Large intestine (tissue), 3 donors: ENCODE measurements around the gene GIMAP6. TPM values are rescaled to one million over a fixed set of nuclear protein-coding genes. Genes with fewer than 3 reads are reported as not detected.

Source experiments
- DNase-seq, 2 donors: peaks; one replicate each; pipeline versions ENCODE4 v3.0.0 to v3.0.0-alpha.2; 2013
- H3K27ac ChIP-seq: one replicate; pipeline ENCODE4 v1.5.1; 2013; ENCODE audit warnings: low read length
- H3K27me3 ChIP-seq: 2 replicates; pipeline ENCODE4 v1.6.1; 2013; ENCODE audit warnings: low read length; ENCODE audit not compliant: control insufficient read depth, insufficient read depth
- H3K36me3 ChIP-seq: 2 replicates; pipeline ENCODE4 v1.6.1; 2013; ENCODE audit warnings: low read length; ENCODE audit not compliant: control insufficient read depth, insufficient read depth
- H3K4me1 ChIP-seq: one replicate; pipeline ENCODE4 v1.6.1; 2013; ENCODE audit warnings: low read length; ENCODE audit not compliant: control insufficient read depth, insufficient read depth
- H3K4me3 ChIP-seq: one replicate; pipeline ENCODE4 v1.5.1; 2013; ENCODE audit warnings: low read length
- H3K9me3 ChIP-seq: one replicate; pipeline ENCODE4 v1.6.1; 2013; ENCODE audit warnings: mild to moderate bottlenecking, low read depth, low read length, moderate library complexity; ENCODE audit not compliant: control insufficient read depth
- WGBS: methylation state at CpG from one replicate; pipeline ENCODE4 v1.1.5; 2013; ENCODE audit warnings: low lambda C conversion rate; ENCODE audit not compliant: insufficient coverage; 5-methylcytosine and 5-hydroxymethylcytosine counted together
- polyA plus RNA-seq: library from polyadenylated mRNA; unstranded; fragments of 120-200 nt; gene quantifications from one replicate; pipeline ENCODE4 v1.2.1, GENCODE V29; 2013

GIMAP6 gene
- polyA plus RNA-seq, 1 donor, result 10.7 TPM

DNA sequence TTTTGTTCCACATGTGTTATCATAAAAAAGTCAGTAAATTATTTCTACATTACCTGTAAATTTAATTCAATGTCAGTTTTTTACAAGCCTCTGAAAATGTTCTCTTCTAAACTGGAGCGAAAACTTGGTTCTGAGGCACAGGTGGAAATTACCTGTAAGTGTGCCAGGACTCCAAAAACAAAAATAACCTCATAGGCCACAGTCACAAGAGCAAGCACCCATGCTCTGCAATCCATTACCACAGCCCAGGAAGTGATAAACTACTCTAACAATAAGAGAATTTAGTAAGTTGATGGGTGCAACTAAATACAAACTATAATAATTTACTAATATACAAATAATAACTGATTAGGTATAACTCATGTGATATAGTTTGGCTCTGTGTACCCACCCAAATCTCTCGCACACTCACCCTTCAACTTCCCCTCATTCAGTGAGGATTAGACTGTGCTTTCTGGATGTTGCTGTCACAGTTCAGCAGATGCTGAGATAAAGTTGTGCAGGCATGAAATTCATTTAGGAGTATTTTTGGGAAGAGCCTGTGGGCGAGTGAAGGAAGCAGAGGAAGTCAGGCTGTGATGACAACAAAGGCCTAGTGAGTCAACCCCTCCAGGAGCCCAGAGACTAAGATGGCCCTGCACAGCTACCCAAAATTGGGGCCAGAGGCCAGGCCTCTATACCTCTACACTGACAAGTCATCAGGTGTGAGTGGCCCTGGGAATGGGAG, 16.3 kb upstream of the GIMAP6 start:
- Histone ChIP-seq H3K36me3 (no peaks in the 10 kb centered on the region), H3K4me1 (no peaks in the 10 kb centered on the region), H3K9me3 (no peaks in the 10 kb centered on the region), H3K27ac (no peak overlapping the region), H3K27me3 (no peaks in the 10 kb centered on the region), H3K4me3 (no peak overlapping the region)
- no CpG with 5 or more reads among the region's 3 CpGs for WGBS
- no peak for DNase-seq

DNA sequence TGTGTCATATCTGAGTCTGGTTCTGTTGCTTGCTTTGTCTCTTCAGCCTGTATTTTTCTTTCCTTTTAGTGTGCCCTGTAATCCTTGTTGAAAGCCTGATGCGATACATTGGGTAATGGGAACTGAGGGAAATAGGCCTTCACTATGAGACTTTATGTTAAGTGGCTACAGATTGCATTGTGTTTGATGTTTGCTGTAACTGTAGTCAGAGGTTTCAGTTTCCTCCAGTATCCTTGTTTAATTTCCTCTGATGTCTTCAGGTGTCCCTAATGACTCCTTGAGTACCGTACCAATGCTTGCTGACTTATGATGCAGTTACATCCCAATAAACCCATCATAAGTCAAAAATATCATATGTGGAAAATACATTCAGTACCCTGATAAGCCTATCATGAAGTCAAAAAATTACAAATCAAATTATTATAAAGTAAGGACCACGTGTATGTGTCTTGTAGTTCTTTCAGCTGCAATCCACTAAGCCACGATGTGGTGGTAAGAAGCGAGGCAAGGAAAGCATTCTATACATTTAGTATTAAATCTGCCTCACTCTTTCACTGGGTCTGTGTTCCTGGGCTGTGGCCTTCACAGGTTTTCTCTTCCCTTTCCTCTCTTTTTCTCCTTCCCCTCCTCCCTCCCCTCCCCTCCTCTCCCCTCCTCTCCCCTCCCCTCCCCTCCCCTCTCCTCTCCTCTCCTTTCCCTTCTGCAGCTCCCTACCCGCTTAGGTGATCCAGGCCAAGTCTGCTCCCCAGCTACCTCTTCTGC, 13.3 kb upstream of the GIMAP6 start:
- H3K4me3 ChIP-seq, result no peak overlapping the region
- DNase-seq, result no peak
- whole genome bisulfite sequencing, result 100% methylated on average over 1 of the region's 6 CpGs
- no peaks in the 10 kb centered on the region for H3K27me3 ChIP-seq
- H3K27ac ChIP-seq, result no peak overlapping the region
- no peaks in the 10 kb centered on the region for H3K9me3 ChIP-seq
- H3K36me3 ChIP-seq, result no peaks in the 10 kb centered on the region
- no peaks in the 10 kb centered on the region for H3K4me1 ChIP-seq

DNA sequence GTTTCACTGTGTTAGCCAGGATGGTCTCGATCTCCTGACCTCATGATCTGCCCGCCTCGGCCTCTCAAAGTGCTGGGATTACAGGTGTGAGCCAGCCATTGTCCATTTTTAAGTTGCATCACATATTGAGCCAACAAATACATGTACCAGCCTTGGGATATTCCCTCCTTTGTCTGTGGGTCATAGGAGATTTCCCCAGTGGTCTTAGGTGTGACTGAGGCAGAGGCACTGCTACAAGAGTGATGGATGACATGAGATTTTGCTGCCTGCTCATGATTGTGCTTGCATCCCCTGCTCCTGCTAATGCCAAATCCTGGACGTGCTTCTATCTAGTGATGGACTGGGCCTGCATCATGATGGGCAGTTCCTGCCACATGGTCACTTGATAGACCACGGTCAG, 10.7 kb upstream of the GIMAP6 start:
- no peaks in the 10 kb centered on the region for H3K27me3 ChIP-seq
- WGBS, result no CpG with 5 or more reads among the region's 5 CpGs
- H3K36me3 ChIP-seq, result no peaks in the 10 kb centered on the region
- DNase-seq, result no peak
- no peaks in the 10 kb centered on the region for H3K4me1 ChIP-seq
- H3K27ac ChIP-seq, result no peak overlapping the region
- H3K4me3 ChIP-seq, result no peak overlapping the region
- no peaks in the 10 kb centered on the region for H3K9me3 ChIP-seq

DNA sequence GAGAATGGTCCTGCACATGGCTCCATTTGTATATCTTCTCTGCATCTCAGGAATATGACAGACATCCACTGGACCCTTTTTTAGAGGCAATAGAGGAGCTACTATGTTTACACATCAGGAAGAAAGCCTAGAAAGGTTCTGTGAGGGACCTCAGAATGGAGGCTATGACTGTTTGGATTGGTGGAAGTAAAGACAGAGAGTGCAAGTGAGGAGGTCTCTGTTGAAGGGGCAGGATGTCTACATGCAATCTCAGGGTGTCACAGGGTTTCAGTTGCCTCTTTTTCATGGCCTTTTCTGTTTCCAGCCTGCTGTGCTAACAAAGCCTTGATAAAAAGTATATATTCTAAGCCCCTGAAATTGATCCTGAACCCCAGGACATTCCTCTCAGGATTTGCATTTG, 9.7 kb upstream of the GIMAP6 start:
- Histone ChIP-seq H3K4me3 (no peak overlapping the region), H3K27me3 (no peaks in the 10 kb centered on the region), H3K9me3 (no peaks in the 10 kb centered on the region), H3K27ac (no peak overlapping the region), H3K4me1 (no peaks in the 10 kb centered on the region), H3K36me3 (no peaks in the 10 kb centered on the region)
- no peak for DNase-seq

DNA sequence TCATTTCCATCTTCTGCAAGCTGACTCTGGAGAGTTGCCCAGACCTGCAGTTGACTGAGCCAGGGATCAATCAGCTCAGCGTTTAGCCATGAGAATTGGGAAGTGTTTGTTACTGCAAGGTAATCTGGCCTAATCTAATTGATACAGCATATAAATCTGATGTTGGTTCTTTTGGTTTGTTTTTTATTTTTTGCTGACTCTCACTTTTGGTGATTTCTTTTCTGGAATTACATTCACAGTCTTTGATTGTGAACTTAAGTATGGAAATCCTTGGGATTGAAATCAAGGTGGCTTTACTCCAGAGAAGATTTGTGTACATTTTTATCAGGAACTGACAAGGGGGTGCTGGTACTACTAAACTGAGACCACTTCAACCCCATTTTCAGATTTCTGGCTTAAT, 1.7 kb upstream of the GIMAP6 start:
- no peak overlapping the region for H3K27ac ChIP-seq
- WGBS, result no CpG with 5 or more reads among the region's 1 CpG
- no peaks in the 10 kb centered on the region for H3K36me3 ChIP-seq
- DNase-seq, result no peak
- H3K9me3 ChIP-seq, result no peaks in the 10 kb centered on the region
- H3K4me3 ChIP-seq, result no peak overlapping the region
- no peaks in the 10 kb centered on the region for H3K4me1 ChIP-seq
- H3K27me3 ChIP-seq, result no peaks in the 10 kb centered on the region

DNA sequence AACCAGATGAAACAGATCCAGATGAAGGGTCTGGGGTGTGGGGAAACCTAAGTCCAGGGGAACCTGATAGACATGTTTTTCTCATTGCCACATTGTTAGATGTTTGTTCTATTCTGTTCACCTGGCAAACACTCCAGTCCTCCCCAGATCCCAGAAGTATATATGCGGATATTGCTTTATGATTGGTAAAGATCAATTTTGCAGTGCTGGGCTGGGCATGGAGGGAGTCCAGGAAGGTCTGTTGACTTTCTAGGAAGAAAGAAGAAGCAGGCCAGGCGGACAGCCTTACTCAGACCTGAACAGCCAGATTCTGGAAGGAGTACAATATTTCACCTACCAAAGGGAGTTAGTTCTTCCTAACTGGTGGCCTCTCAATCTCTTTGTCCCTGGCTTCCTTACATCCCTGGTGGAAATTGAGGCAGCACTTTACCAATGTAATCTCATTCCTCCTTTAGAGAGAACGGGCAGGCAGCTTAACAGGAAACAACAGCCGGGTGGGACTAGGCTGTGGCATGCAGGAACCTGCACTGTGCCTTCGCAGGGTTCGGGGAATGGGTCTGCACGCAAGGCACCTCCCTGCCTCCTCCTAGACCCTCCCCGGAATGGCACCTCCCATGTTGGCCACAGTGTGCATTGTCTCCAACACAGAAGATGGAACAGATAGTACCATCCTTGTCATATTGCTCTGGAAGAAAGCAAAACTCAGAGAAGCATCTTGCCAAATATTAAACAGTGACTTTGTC, 930 bp downstream of the GIMAP6 start:
- Histone ChIP-seq H3K4me3 (peak overlapping the region; percentile 27), H3K27ac (no peak overlapping the region), H3K9me3 (no peaks in the 10 kb centered on the region), H3K4me1 (no peaks in the 10 kb centered on the region), H3K27me3 (no peaks in the 10 kb centered on the region), H3K36me3 (no peaks in the 10 kb centered on the region)
- DNase-seq, result no peak
- no CpG with 5 or more reads among the region's 8 CpGs for WGBS

DNA sequence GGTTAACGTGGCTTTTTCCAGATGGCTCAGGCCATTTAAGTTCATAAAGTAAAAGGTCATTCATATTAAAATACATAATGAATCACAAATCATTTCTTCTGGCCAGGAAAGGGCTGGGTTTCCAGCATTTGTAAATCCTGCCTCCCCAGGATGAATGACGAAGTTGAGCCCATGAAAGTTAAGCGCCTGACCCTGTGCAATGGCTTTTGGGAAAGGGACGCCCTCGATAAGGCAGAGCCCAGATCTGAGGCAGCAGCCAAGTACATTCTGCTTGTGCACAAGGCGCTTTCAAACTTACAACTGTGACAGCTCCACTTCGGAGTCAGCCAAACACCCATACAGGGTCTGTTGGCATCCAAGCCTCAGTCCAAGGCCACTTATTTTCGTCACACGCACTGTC, 2.8 kb downstream of the GIMAP6 start:
- Histone ChIP-seq H3K27me3 (no peaks in the 10 kb centered on the region), H3K4me3 (no peak overlapping the region), H3K4me1 (no peaks in the 10 kb centered on the region), H3K36me3 (no peaks in the 10 kb centered on the region), H3K27ac (no peak overlapping the region), H3K9me3 (no peaks in the 10 kb centered on the region)
- DNase-seq, result no peak
- 83% methylated on average over 1 of the region's 9 CpGs for WGBS

DNA sequence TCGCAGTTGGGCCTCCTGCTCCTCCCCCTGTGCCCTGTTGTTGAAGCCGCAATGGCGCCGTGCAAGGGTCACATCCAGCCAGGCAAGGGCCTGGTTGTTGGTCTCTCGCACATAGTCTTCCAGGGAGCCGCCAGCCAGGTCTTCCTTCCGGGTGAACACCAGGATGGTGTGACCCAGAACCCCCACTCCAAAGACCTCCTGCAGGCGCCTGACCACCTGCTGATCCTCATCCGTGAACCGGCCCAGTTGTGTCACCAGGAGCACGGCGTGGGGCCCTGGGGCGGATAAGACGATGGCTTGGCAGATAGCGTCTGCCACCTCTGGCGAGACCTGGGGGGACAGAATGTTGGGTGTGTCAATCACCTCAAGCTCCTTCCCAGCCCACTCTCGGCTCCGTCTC, 4.2 kb downstream of the GIMAP6 start:
- no peak for DNase-seq
- WGBS, result no CpG with 5 or more reads among the region's 18 CpGs
- no peaks in the 10 kb centered on the region for H3K9me3 ChIP-seq
- no peaks in the 10 kb centered on the region for H3K27me3 ChIP-seq
- H3K4me1 ChIP-seq, result no peaks in the 10 kb centered on the region
- no peak overlapping the region for H3K27ac ChIP-seq
- no peaks in the 10 kb centered on the region for H3K36me3 ChIP-seq
- no peak overlapping the region for H3K4me3 ChIP-seq

DNA sequence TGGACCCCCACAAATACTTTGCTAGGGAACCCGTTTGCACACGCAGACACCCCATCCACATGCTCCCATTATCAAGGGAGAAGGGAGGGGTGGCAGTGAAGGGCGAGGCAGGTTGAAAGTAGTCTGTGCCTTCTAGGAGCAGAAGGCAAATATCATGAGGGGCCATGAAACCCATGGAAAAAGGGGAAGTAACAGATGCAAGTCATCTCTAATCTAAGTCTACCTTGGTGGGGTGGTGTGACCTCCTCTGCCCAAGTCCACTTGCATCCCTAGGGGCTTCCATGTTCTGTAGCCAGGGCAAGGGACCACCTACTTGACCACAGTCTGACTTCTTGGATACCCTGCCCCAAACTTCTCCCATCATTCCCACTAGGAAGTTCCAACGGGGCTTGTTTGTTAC, 5.5 kb downstream of the GIMAP6 start:
- Histone ChIP-seq H3K9me3 (no peaks in the 10 kb centered on the region), H3K4me1 (no peaks in the 10 kb centered on the region), H3K4me3 (no peak overlapping the region), H3K27ac (no peak overlapping the region), H3K36me3 (no peaks in the 10 kb centered on the region), H3K27me3 (no peaks in the 10 kb centered on the region)
- WGBS, result no CpG with 5 or more reads among the region's 4 CpGs
- DNase-seq, result no peak

DNA sequence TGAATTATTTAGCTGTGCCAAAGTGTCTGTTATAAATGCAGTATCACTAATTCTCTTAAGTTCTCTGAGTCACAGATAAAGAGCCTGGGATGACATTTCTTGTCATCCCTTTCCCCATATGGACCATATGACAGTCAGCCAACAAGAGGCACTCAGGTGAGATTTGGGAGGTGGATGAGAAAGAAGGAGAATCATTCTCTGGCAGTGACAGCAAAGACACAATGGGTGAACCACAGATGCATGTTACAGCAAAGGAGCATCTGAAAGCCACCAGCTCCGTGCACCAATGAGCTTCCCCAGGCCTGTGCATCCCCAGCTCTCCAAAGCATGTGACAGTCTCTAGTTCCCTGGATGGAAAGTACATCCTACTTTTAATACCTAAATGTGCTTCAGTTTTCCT, 10.8 kb downstream of the GIMAP6 start:
- Histone ChIP-seq H3K36me3 (no peaks in the 10 kb centered on the region), H3K4me3 (no peak overlapping the region), H3K27me3 (no peaks in the 10 kb centered on the region), H3K27ac (no peak overlapping the region), H3K4me1 (no peaks in the 10 kb centered on the region), H3K9me3 (no peaks in the 10 kb centered on the region)
- WGBS, result no CpG with 5 or more reads among the region's 1 CpG
- no peak for DNase-seq
